ENCODE data around the gene KCTD15. TPM values are rescaled to one million over a fixed set of nuclear protein-coding genes. Genes with fewer than 3 reads are reported as not detected.

The KCTD15 gene
- total RNA-seq, 1 experiment from 2014 or later = 41.5 TPM

GRCh38 chr19:33780746-33781145 lies 15.9 kb upstream of the KCTD15 start:
- no peak overlapping the region for H3K27ac Mint-ChIP-seq
- no peaks in the 10 kb centered on the region for H3K36me3 Mint-ChIP-seq
- TF ChIP-seq IRF2 (CRISPR knock-in tag; IDR thresholded peaks at IDR 0.05; ENCODE audit: borderline replicate concordance, low read depth) = no peak
- no peak for TF ChIP-seq CBFB (CRISPR knock-in tag; IDR thresholded peaks at IDR 0.05; ENCODE audit: low read depth)
- DNase-seq (ENCODE audit: low spot score) (no peak), ATAC-seq (no peak)
- H3K9me3 Mint-ChIP-seq = no peaks in the 10 kb centered on the region
- CTCF ChIA-PET = interaction anchor here (0.9 kb wide), 1 partner anchor 14 kb away, joined by 3 read pairs; no protein-coding TSS in a partner anchor
- peaks cover 16% of the 10 kb centered on the region for H3K4me1 Mint-ChIP-seq
- no peak overlapping the region for H3K4me3 Mint-ChIP-seq
- POLR2A ChIA-PET = no interaction called here
- peaks cover 12% of the 10 kb centered on the region for H3K27me3 Mint-ChIP-seq (ENCODE audit: low read depth)

- Mint-ChIP-seq H3K4me1 (peaks cover 16% of the 10 kb centered on the region), H3K27ac (no peak overlapping the region), H3K9me3 (no peaks in the 10 kb centered on the region), H3K36me3 (no peaks in the 10 kb centered on the region), H3K27me3 (ENCODE audit: low read depth) (peaks cover 12% of the 10 kb centered on the region), H3K4me3 (no peak overlapping the region)
- CTCF ChIA-PET = interaction anchor here (0.9 kb wide), 1 partner anchor 14 kb away, joined by 3 read pairs; no protein-coding TSS in a partner anchor
- ATAC-seq (no peak), DNase-seq (ENCODE audit: low spot score) (no peak)
- POLR2A ChIA-PET = no interaction called here
- TF ChIP-seq CREB1 (CRISPR knock-in tag; IDR thresholded peaks at IDR 0.05) (no peak), RELA (CRISPR knock-in tag; IDR thresholded peaks at IDR 0.05; ENCODE audit: borderline replicate concordance) (no peak), SMAD3 (CRISPR knock-in tag; IDR thresholded peaks at IDR 0.05; ENCODE audit: borderline replicate concordance) (no peak), AFF4 (CRISPR knock-in tag; IDR thresholded peaks at IDR 0.05; ENCODE audit: borderline replicate concordance) (no peak)
Observed at GRCh38 chr19:33781415-33781935, 15.2 kb upstream of the KCTD15 start.

DNA sequence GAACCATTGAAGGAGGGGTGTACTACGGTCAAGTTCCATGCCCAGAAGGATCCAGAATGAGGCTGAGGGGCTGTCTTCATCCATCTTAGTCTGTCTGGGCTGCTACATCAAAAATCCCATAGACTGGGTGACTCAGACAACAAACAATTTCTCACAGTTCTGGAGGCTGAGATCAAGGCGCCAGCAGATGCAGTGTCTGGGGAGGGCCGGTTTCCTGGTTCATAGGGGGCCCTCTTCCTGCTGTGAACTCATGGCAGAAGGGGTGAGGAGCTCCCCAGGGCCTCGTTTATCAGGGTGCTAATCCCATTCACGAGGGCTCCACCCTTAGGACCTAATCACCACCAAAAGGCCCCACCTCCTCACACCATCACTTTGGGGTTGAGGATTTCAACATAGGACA lies 14.7 kb upstream of the KCTD15 start:
- H3K4me3 Mint-ChIP-seq = no peak overlapping the region
- POLR2A ChIA-PET = no interaction called here
- CTCF ChIA-PET = no interaction called here
- no peaks in the 10 kb centered on the region for H3K36me3 Mint-ChIP-seq
- no peak for TF ChIP-seq E2F4 (CRISPR knock-in tag; IDR thresholded peaks at IDR 0.05; ENCODE audit: borderline replicate concordance, low read depth)
- no peak for TF ChIP-seq ZNF232 (CRISPR knock-in tag; IDR thresholded peaks at IDR 0.05)
- no peak for TF ChIP-seq SMAD3 (CRISPR knock-in tag; IDR thresholded peaks at IDR 0.05; ENCODE audit: borderline replicate concordance)
- no peak for TF ChIP-seq FOXK1 (CRISPR knock-in tag; IDR thresholded peaks at IDR 0.05)
- TF ChIP-seq, protein P1, sequence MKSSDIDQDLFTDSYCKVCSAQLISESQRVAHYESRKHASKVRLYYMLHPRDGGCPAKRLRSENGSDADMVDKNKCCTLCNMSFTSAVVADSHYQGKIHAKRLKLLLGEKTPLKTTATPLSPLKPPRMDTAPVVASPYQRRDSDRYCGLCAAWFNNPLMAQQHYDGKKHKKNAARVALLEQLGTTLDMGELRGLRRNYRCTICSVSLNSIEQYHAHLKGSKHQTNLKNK (CRISPR knock-in tag; IDR thresholded peaks at IDR 0.05) = no peak
- no peak for TF ChIP-seq ATF1 (CRISPR knock-in tag; IDR thresholded peaks at IDR 0.05)
- no peak for TF ChIP-seq EMX1 (CRISPR knock-in tag; IDR thresholded peaks at IDR 0.05)
- TF ChIP-seq, protein P2, sequence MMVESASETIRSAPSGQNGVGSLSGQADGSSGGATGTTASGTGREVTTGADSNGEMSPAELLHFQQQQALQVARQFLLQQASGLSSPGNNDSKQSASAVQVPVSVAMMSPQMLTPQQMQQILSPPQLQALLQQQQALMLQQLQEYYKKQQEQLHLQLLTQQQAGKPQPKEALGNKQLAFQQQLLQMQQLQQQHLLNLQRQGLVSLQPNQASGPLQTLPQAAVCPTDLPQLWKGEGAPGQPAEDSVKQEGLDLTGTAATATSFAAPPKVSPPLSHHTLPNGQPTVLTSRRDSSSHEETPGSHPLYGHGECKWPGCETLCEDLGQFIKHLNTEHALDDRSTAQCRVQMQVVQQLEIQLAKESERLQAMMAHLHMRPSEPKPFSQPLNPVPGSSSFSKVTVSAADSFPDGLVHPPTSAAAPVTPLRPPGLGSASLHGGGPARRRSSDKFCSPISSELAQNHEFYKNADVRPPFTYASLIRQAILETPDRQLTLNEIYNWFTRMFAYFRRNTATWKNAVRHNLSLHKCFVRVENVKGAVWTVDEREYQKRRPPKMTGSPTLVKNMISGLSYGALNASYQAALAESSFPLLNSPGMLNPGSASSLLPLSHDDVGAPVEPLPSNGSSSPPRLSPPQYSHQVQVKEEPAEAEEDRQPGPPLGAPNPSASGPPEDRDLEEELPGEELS (CRISPR knock-in tag; IDR thresholded peaks at IDR 0.05) = no peak
- no peak for TF ChIP-seq CREM (CRISPR knock-in tag; IDR thresholded peaks at IDR 0.05)
- TF ChIP-seq ELF4 (CRISPR knock-in tag; IDR thresholded peaks at IDR 0.05; ENCODE audit: low read depth) = no peak
- TF ChIP-seq FOXP1 (CRISPR knock-in tag; IDR thresholded peaks at IDR 0.05; ENCODE audit: borderline replicate concordance) = no peak
- no peak for TF ChIP-seq MYBL2 (CRISPR knock-in tag; IDR thresholded peaks at IDR 0.05)
- no peak for TF ChIP-seq TEAD4 (CRISPR knock-in tag; IDR thresholded peaks at IDR 0.05)
- no peak for TF ChIP-seq ZBTB21 (CRISPR knock-in tag; IDR thresholded peaks at IDR 0.05; ENCODE audit: borderline replicate concordance)
- no peak for TF ChIP-seq ETV6 (CRISPR knock-in tag; IDR thresholded peaks at IDR 0.05)
- no peak for TF ChIP-seq HMGA2 (CRISPR knock-in tag; IDR thresholded peaks at IDR 0.05)
- TF ChIP-seq ZNF219 (CRISPR knock-in tag; IDR thresholded peaks at IDR 0.05; ENCODE audit: borderline replicate concordance) = no peak
- TF ChIP-seq CBFB (CRISPR knock-in tag; IDR thresholded peaks at IDR 0.05; ENCODE audit: low read depth) = no peak
- H3K27me3 Mint-ChIP-seq (ENCODE audit: low read depth) = peaks cover 12% of the 10 kb centered on the region
- ATAC-seq (no peak), DNase-seq (ENCODE audit: low spot score) (no peak)
- H3K9me3 Mint-ChIP-seq = no peaks in the 10 kb centered on the region
- no peak overlapping the region for H3K27ac Mint-ChIP-seq
- H3K4me1 Mint-ChIP-seq = peaks cover 16% of the 10 kb centered on the region

All from WTC11 (cell line).